Activated CD4-positive, alpha-beta T cell treated with anti-CD3 and anti-CD28 coated beads, Interleukin-10, Interleukin-2, amounts not matched to agents 100 ng/mL and 50 ng/mL, durations not matched to agents 16 hours and 8 hours (primary cell): ENCODE data around the gene CACNA1E.

Experiments used
- DNase-seq: peaks from one replicate; pipeline ENCODE4 v3.0.0-alpha.2; 2020

Gene CACNA1E

GRCh38 chr1:181718034-181718433 lies 234.7 kb downstream of the CACNA1E start:
- no peak for DNase-seq

GRCh38 chr1:181726320-181727012 lies 243.1 kb downstream of the CACNA1E start:
- no peak for DNase-seq

GRCh38 chr1:181730606-181731005 lies 247.3 kb downstream of the CACNA1E start:
- no peak for DNase-seq

- DNase-seq: no peak
Observed at GRCh38 chr1:181732218-181732990, 249.1 kb downstream of the CACNA1E start.

- no peak for DNase-seq
Observed at GRCh38 chr1:181733486-181733885, 250.2 kb downstream of the CACNA1E start.

- no peak for DNase-seq
Observed at GRCh38 chr1:181737056-181737455, 253.7 kb downstream of the CACNA1E start.

- DNase-seq: no peak
Observed at GRCh38 chr1:181739214-181739613, 255.9 kb downstream of the CACNA1E start.

GRCh38 chr1:181742426-181742825 lies 259.1 kb downstream of the CACNA1E start:
- no peak for DNase-seq

GRCh38 chr1:181743878-181744312 lies 260.6 kb downstream of the CACNA1E start:
- DNase-seq: no peak

- no peak for DNase-seq
Observed at GRCh38 chr1:181746224-181746623, 262.9 kb downstream of the CACNA1E start.

GRCh38 chr1:181748013-181748412 lies 264.7 kb downstream of the CACNA1E start:
- DNase-seq: no peak

- DNase-seq: no peak
Observed at GRCh38 chr1:181754103-181754502, 270.8 kb downstream of the CACNA1E start.

GRCh38 chr1:181759481-181759880 lies 276.2 kb downstream of the CACNA1E start:
- DNase-seq: no peak

GRCh38 chr1:181763736-181764135 lies 280.4 kb downstream of the CACNA1E start:
- no peak for DNase-seq

GRCh38 chr1:181765451-181766026 lies 282.2 kb downstream of the CACNA1E start:
- DNase-seq: no peak

GRCh38 chr1:181767001-181767708 lies 283.8 kb downstream of the CACNA1E start:
- DNase-seq: no peak

- no peak for DNase-seq
Observed at GRCh38 chr1:181768211-181768929, 285.1 kb downstream of the CACNA1E start.

- no peak for DNase-seq
Observed at GRCh38 chr1:181768930-181769280, 285.6 kb downstream of the CACNA1E start.

GRCh38 chr1:181769846-181770245 lies 286.5 kb downstream of the CACNA1E start:
- no peak for DNase-seq

- no peak for DNase-seq
Observed at GRCh38 chr1:181772714-181773113, 289.4 kb downstream of the CACNA1E start.

- DNase-seq: no peak
Observed at GRCh38 chr1:181776044-181776443, 292.7 kb downstream of the CACNA1E start.

- no peak for DNase-seq
Observed at GRCh38 chr1:181777286-181777685, 294.0 kb downstream of the CACNA1E start.

- no peak for DNase-seq
Observed at GRCh38 chr1:181777812-181778211, 294.5 kb downstream of the CACNA1E start.
